Mammary epithelial cell (primary cell): ENCODE data around the gene CST3.

Source experiments
- EZH2 ChIP-seq: IDR thresholded peaks from 2 replicates; pipeline ENCODE4 v1.6.1; 2012; ENCODE audit warnings: low read length, inconsistent platforms, borderline replicate concordance
- TF ChIP-seq, protein P1 (sequence below), 2 donors: IDR thresholded peaks in 1 of 2; conservative IDR thresholded peaks in 1 of 2; 2 replicates each; pipeline ENCODE4 v1.5.1; 2011 to 2012; ENCODE audit warnings: inconsistent platforms in 2 of 2, low read length in 2 of 2, mild to moderate bottlenecking in 2 of 2, control low read depth in 1 of 2, low read depth in 1 of 2; ENCODE audit not compliant: insufficient read depth in 1 of 2; ENCODE audit errors: extremely low read depth in 1 of 2

DNA sequence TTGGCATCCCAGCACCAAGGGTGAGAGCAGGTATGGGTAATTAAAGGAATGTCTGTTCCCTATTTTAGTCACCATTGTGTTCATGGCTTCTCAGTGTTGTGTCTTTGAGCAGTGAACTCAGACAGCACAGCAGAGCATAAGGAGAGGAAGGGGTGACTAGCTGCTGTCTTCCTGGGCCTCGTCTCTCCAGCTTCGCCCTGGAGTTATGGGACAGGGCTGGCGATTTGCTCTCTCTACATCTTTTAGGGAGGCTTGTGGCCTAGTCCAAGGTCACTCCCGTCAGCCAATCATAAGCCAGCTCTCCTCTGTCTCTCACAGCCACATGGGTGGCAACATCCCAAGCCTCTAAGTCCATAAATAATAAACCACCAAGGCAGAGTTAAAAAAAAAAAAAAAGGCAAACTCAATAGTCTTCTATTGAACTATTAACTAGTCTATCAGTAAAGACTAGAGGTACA lies 7.3 kb downstream of the CST3 start:
- TF ChIP-seq, protein P1, sequence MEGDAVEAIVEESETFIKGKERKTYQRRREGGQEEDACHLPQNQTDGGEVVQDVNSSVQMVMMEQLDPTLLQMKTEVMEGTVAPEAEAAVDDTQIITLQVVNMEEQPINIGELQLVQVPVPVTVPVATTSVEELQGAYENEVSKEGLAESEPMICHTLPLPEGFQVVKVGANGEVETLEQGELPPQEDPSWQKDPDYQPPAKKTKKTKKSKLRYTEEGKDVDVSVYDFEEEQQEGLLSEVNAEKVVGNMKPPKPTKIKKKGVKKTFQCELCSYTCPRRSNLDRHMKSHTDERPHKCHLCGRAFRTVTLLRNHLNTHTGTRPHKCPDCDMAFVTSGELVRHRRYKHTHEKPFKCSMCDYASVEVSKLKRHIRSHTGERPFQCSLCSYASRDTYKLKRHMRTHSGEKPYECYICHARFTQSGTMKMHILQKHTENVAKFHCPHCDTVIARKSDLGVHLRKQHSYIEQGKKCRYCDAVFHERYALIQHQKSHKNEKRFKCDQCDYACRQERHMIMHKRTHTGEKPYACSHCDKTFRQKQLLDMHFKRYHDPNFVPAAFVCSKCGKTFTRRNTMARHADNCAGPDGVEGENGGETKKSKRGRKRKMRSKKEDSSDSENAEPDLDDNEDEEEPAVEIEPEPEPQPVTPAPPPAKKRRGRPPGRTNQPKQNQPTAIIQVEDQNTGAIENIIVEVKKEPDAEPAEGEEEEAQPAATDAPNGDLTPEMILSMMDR (conservative IDR thresholded peaks at IDR 0.05 in 1 of 2, IDR thresholded peaks at IDR 0.05 in 1 of 2; ENCODE audit: extremely low read depth in 1 of 2, insufficient read depth in 1 of 2, low read depth in 1 of 2, low read length in 2 of 2) = no peak
- no peak for TF ChIP-seq EZH2
